Epithelial cell of esophagus (primary cell): ENCODE data around the gene TCEANC.

Experiments
- DNase-seq: peaks from one replicate; pipeline ENCODE4 v3.0.0; 2010; ENCODE audit warnings: low read depth
- H3K4me3 ChIP-seq: 2 replicates; pipeline ENCODE4 v1.5.1; 2011; ENCODE audit warnings: mild to moderate bottlenecking, low read length, control low read depth
- CTCF ChIP-seq: IDR thresholded peaks from 2 replicates; pipeline ENCODE4 v1.5.1; 2011; ENCODE audit warnings: low read depth, mild to moderate bottlenecking, low read length, control low read depth, inconsistent platforms; ENCODE audit not compliant: insufficient read depth; ENCODE audit errors: missing control alignments

TCEANC gene

GRCh38 chrX:13655674-13656073 is 2.7 kb downstream of the TCEANC start:
- no peak for DNase-seq
- TF ChIP-seq CTCF = no peak

GRCh38 chrX:13658602-13659001 is 5.7 kb downstream of the TCEANC start:
- peak; percentile 59 for DNase-seq
- H3K4me3 ChIP-seq = no peak overlapping the region
- peak; percentile 54 for TF ChIP-seq CTCF

More at GRCh38 chrX:13655674-13656073, 2.7 kb downstream of the TCEANC start:
- no peak overlapping the region for H3K4me3 ChIP-seq

- DNase-seq = peak; percentile 88
- H3K4me3 ChIP-seq = no peak overlapping the region
These were observed 6.1 kb downstream of the TCEANC start for GRCh38 chrX:13659063-13659462.

GRCh38 chrX:13661735-13662288 is 8.9 kb downstream of the TCEANC start:
- no peak for TF ChIP-seq CTCF
- no peak for DNase-seq
- H3K4me3 ChIP-seq = no peak overlapping the region

More at GRCh38 chrX:13659063-13659462, 6.1 kb downstream of the TCEANC start:
- TF ChIP-seq CTCF = no peak

- no peak overlapping the region for H3K4me3 ChIP-seq
- no peak for DNase-seq
- no peak for TF ChIP-seq CTCF
These were observed 9.4 kb downstream of the TCEANC start for GRCh38 chrX:13662355-13662791.

GRCh38 chrX:13664020-13664419 is 11.1 kb downstream of the TCEANC start:
- H3K4me3 ChIP-seq = no peak overlapping the region
- peak; percentile 43 for DNase-seq
- no peak for TF ChIP-seq CTCF

GRCh38 chrX:13666836-13667235 is 13.9 kb downstream of the TCEANC start:
- H3K4me3 ChIP-seq = no peak overlapping the region
- no peak for TF ChIP-seq CTCF
- no peak for DNase-seq
